ENCODE data around the gene HES7.

GRCh38 chr17:8072341-8072728 is 51.6 kb downstream of the HES7 start:
- TF ChIP-seq POLR2A (IDR thresholded peaks at IDR 0.05; ENCODE audit: borderline replicate concordance, extremely low read depth, insufficient read depth, insufficient read length) (no peak), ELF1 (IDR thresholded peaks at IDR 0.05; ENCODE audit: borderline replicate concordance, low read depth) (no peak), CTCF (IDR thresholded peaks at IDR 0.05 in 2 of 3, conservative IDR thresholded peaks at IDR 0.05 in 1 of 3; ENCODE audit: borderline replicate concordance in 1 of 3, insufficient read depth in 1 of 3, low read depth in 2 of 3, low read length in 2 of 3) (no peak), MAX (IDR thresholded peaks at IDR 0.05) (no peak), EZH2 (IDR thresholded peaks at IDR 0.05) (no peak)
